ENCODE results near the gene XRN2.
"Not testable (repeated sequence)": the region's sequence is repeated elsewhere in the genome, so short reads cannot be mapped to it uniquely, and the experiment has no call there.

The XRN2 gene

DNA sequence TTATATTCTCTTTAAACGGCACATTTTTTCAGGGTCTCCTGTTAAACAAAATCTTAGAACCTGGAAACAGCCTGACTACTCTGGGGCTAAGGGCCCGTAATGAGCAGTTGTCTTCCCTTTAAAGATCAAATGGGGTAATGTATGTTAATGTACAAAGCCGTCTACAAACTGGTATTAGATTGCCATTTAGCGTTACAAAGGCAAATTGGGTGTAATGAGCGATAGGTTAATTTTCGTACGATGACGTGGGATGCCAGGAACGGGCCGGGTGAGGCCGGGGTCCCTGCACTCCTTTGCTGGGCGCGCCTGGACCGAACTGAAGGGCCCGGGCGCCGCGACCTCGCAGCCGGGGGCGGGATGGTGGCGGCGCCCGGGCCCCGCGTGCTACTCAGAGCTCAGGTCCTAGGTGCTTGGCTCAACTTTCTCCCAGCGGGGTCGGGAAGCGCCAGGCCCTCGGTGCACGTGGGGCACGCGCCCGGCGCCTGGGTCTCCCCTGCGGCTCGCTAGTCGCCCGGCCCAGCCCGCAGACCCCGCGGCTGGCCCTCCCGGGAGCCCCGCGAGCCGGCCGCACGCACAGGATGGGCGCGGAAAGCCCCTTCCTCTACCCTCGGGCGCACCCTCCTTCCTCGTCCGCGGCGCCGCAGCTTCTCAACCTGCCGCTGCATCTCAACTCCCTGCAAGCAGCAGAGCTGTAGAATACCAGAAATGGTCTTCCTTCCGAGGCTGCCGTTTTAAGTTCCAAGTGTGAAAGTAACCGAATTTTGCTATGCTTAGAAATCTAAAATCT, 88.2 kb downstream of the XRN2 start:
- peak; percentile 31 for DNase-seq

DNA sequence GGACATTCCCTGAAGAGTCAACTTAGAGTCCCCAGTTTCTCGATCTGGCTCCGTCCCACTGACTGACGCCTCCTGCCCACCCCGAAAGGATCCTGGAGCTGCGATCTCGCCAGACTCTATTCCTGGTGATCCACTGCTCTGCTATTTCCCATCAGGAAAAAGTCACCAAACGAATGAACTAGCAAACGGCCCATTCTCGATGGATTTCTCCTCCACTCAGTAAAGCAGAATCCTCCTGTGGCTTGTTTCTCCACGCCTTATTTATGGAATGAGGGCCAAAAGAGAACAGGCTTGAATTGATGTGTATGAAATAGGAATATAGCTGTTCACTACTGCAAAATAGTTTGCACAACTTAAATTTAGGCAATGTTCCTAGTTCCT, 88.8 kb downstream of the XRN2 start:
- peak; percentile 29 for DNase-seq

DNA sequence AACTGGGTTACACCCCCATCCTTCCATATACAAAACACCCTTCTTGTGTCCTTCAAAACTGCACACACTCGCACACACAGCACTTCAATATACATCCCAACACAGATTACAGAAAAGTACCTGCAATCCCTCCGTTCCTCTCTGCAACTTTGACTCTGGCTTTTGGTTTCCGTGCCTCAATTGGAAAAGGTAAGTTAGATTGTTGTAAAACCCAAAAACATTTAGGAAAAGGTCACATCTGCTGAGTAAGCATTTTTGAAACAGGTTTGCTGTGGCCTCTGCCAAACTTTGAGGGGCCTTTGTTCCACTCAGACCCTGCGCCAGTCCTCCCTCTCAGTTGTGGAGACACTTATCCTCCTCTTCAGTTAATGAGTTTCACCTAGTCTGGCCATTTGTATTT, 90.0 kb downstream of the XRN2 start:
- peak; percentile 24 for DNase-seq

DNA sequence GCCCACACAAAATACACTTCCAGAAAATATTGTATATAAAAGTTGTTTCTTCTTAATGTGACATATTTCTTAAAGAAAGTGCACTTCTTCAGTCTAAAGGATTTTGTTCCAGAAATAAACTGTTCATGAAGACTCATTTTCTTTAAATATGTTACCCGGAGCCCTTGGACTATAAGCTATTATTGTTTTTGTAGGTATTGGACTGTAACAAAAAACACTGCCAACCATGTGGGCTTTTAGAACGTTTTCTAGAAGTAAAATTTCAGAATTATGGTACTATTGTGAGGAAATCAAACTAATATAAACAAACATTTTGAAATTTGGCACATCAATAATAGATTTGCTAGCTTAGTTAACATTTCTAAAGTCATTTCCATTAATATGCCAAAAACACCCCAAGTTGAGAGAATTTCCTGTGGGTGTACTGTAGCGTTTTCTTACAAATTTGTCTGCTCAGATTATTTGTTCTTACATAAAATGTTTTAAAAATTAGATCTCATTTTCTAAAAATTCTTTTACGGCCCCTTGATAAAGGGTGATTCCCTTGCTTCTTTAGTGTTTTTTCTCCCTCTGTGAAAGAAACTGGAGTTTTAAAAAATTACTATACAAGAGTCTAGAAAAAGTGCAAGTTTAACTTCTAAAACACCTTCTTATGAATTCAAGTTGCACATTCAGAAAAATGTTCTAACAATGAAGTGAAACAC, 90.8 kb downstream of the XRN2 start:
- DNase-seq = no peak

DNA sequence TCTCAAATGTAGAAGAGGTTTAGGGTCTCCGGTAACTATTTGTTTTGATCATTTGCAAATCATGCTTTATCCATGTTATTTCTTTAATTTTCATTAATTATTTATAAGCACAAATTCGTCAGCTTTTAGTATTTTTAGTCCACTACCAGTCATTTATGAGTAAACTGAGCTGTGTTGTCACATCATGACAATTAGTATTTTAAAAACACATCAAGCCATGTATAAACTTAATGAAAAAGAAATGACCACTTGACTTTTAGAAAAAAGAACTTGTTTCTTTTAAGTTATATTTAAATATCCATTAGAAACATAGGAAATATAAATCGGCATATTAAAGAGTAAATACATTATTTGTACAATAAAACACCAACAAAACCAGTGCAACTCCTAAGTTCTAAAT, 91.4 kb downstream of the XRN2 start:
- DNase-seq = no peak

DNA sequence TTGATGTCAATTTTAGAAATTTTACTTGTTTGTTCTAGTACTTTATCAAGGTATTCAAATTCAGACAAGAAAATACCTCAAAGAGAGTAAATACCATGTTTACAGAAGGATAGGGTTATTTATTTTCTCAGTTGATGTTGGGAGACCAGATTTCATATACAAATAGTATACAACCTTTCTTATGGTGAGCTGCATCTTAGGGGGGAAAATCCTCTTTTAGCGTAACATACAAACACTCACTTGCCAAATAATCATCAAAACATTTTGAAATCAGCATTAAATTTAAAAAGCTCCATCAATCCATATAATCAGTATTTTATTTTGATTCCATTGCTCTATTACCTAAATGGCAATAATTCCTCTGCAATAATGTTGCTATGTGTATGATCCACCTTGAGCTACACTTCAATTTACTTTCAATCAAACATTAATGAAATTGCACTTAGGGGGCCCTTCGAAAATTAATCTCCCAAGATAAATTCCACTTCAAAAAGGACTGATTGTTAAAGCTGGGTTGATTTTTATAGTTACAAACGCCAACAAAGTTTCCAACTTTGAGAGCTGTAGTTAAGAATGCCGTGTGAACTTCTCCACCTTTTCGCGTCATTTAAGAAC, 92.0 kb downstream of the XRN2 start:
- no peak for DNase-seq

DNA sequence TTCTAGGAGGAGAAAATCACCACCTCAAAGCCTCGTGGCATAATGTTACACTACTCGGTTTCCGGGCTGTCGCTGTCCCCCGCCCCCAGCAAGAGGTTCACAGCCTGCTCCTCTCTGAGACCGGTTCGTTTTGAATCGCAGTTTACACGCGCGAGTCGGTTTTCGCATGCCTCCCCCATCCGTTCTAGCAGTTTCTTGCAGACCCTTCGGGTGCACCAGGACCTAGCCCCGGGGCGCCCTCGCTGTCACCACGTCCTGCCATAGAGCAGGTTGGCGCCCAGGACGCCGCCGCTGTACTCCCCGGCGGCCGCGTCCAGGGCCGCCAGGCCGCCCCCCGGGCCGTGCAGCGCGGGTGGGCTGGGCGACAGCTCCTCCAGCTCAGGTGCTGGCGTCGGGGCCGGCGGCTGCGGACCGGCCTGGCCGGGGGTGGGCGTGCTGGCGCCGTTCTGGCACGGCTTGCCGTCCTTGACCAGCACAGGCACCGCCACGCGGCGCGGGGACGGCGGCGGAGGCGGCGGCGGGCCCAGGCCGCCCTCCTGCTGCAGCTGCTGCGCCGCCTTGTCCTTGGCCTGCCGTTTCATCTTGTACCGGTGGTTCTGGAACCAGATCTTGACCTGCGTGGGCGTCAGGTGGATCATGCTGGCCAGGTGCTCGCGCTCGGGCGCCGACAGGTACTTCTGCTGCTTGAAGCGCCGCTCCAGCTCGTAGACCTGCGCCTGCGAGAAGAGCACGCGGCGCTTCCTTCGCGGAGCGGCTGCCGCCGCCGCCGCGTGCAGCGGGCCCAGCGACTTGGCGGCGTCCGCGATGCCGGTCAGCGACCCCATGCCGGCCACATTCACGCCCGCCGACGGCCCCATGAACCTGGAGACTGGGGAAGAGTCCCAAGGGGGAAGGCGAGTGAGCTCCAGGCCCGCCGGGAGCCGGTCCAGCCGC, 92.8 kb downstream of the XRN2 start:
- peak; percentile 61 for DNase-seq

DNA sequence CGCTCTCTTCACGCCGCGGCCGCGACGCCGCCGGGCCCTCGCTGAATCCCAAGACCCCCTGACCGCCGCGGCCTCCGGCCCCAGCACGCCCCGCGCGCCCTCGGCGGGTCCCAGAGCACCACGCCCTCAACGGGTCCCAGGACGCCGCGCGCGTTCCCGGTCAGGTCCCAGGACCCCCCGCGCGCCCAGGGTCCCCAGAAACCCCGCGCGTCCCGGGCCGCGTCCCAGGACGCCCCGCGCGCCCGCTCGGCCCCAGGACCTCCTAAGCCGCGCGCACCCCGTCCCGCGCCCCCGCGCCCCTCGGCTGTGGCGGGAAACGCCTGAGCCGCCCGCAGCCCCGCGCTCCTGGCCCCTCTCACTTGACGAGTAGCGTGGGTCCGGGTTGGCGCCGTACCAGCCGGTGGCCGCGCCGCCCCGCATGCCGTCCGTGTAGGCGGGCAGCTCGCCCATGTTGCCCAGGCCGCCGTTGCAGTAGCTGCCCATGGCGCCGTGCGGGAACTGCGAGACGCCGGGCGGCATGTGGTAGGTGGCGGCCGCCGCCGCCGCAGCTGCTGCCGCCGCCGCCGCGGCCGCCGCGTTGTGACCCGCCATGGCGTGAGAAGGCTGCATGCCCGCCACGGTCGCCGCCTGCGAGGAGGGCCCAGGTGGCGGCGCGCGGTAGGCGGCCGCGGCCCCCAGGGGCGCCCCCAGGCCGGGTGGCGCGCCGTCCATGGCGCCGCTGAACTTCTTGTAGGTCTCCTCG, 93.6 kb downstream of the XRN2 start:
- peak; percentile 50 for DNase-seq

DNA sequence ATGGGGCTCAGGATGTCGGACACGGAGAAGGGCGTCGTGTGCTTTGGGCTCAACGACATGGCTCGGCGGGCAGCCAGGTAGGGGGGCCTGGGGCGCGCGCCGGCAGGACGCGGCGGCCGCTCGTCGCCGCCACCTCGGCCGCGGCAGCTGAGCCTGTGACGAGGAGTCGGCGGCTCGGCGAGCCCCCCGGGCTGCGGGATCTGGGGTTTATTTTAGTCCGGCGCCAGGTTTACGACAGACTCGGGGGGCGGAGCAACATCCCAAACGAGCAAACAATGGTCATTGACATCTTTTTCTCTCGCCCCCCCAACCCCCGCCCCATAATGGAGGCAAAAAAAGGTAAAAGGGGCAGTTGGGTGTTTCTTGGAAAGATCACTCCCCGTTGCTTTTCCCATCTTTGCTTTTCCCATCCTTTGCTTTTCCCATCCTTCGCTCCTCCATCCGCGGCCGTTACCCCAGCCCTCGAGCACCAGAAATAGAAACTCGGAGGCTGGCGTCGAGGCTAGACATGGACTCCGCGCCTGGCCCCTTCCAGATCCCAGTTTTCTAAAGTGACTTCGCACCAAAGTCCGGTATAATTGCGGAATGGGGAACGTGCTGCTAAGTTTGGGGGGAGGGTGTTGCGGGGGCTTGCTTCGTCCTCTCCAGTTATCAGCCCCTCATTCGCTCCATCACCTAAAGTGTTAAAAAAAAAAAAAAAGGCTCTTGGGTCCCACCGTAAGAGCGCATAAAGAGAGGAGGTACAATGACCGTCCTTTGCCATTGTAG, 94.4 kb downstream of the XRN2 start, which contains the start of gene NKX2-4:
TSS of gene NKX2-4 (minus strand) at position 186 of the 768 bp plus-strand sequence. CDS start at position 59, 127 bp downstream.
- DNase-seq = peak; percentile 50

DNA sequence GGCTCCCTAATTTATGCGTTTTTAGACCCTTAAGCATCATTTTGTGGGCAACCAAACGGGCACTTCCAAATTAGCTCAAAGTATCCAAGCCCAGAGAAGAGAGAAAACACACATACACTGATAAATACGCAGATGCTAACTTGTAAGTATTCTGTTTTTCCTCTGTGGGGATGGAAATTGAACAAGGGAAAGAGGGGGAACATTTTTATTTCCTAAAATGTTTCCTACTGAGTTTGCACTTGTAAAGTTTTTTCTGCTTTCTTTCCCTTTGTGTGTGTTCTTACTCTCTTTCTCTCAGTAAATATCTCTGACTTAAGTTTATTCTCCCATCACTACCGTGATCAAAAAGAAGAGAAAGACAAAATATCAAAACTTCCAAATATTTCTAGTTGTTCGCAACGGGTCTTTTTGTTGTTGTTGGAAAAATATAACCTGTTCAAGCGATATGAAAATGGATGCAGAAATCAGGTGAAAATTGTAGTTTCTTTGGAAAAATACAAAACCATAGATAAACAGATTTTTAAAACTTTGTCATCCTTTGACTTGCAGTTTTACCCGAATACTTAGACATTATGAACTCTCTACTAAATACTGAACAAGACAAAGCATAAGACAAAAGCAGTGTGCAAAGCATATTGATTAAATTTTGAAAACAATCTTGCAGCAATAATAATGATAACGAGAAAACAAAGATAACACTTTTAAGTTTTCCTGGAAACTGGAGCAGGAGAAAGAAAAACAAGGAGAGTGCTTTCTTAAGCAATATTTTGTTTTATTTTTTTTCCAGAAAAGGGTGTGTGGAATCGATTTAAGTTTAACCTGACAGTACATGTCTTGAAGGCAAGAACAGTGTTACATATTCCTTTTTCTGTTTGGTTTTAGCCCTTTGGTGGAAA, 95.2 kb downstream of the XRN2 start:
- no peak for DNase-seq

DNA sequence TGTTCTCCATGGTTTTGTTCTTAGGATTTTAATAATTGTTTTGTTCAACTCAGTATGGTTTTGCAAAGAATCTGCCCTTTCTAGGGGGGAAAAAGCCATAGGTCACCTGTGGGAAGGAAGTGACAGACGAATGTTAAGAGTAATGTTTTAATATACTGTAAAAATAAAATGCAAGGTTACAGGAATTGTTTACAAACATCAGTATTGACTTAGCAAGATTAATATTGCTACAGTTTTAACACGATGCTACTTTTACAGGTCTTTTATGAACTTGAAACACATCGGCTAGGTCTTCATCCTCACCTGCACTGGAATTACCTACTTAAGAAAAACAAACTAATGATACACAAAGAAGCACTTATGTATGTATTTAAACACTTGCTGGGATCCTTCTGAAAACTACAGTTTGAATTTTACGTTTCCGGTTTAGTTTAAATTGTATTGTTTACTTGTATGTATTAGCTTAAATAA, 95.9 kb downstream of the XRN2 start:
- DNase-seq = no peak

DNA sequence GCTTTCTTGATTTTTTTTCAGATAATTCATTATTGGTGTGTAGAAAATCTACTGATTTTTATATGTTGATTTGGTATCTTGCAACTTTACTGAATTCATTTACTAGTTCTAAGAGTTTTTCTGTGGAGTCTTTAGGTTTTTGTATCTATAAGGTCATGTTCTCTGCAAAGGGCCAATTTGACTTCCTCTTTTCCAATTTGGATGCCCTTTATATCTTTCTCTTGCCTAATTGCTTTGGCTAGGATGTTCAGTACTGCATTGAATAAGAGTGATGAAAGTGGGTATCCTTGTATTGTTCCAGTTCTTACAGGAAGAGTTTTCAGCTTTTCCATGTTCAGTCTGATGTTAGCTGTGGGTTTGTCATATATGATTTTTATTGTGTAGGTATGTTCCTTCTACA, 108.6 kb downstream of the XRN2 start:
- DNase-seq = no peak

DNA sequence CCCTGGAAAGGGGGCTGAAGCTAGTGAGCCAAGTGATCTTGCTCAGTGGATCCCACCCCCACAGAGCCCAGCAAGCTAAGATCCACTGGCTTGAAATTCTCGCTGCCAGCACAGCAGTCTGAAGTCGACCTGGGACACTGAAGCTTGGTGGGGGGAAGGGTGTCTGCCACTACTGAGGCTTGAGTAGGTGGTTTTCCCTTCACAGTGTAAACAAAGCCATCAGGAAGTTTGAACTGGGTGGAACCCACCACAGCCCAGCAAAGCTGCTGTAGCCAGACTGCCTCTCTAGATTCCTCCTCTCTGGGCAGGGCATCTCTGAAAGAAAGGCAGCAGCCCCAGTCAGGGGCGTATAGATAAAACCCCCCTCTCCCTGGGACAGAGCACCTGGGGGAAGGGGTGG, 110.9 kb downstream of the XRN2 start:
- not testable (repeated sequence) for DNase-seq

DNA sequence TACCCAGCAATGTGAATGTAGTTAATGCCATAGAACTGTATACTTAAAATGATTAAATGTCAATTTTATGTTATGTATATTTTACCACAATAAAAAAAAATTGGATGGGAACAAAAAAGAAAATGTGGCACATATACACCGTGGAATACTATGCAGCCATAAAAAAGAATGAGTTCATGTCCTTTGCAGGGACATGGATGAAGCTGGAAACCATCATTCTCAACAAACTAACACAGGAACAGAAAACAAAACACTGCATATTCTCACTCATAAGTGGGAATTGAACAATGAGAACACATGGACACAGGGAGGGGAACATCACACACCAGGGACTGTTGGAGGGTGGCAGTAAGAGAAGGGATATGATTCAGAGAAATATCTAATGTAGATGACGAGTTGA, 116.0 kb downstream of the XRN2 start:
- not testable (repeated sequence) for DNase-seq

DNA sequence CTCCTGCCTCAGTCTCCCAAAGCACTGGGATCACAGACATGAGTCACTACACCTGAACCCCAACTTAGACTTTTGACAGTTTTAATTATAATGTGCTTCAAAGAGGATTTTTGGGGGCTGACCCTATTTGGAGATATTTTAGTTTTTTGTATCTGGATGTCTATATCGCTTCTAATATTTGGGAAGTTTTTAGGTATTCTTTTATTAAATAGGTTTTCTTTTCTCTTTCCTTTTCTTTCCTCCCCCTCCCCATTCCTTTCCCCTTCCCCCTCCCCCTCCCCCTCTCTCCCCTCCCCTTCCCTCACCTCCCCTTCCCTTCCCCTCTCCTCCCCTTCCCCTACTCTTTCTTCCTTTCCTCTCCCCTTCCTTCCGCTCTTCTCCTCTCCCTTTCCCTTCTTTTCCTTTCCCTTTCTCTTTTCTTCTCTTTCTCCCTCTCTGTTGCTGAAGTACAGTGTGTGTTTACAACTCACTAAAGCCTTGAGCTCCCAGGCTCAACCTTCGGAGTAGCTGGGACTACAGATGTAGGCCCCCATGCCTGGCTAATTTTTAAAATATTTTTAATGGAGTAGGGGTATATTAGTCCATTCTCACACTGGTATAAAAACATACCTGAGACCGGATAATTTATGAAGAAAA, 118.6 kb downstream of the XRN2 start:
- DNase-seq = no peak

DNA sequence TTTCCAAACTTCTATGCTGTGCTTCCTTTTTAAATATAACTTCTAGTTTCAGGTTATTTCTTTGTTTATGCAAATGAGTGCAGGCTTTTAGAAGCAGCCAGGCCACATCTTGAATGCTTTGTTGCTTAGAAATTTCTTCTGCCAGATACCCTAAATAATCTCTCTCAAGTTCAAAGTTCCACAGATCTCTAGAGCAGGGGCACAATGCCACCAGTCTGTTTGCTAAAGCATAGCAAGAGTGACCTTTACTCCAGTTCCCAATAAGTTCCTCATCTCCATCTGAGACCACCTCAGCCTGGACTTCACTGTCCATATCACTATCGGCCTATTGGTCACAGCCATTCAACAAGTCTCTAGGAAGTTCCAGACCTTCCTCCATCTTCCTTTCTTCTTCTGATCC, 120.6 kb downstream of the XRN2 start:
- not testable (repeated sequence) for DNase-seq

DNA sequence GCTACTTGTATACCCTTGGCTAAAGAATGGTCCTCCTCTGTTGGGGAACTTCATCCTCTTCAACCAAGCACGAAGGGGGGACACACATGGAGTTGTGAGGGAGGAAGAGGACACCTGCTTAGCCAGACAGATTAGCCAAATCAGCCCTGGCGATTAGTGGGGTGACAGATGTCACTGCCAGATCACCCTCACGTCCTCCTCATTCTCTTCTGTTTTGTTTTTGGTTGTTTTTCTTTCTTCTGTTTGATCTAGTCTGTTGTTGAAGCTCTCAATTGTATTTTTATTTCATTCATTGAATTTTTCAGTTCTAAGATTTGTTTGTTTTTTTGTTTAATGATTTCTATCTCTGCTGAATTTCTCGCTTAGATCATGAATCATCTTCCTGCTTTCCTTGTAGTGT, 121.7 kb downstream of the XRN2 start:
- DNase-seq = peak; percentile 41

DNA sequence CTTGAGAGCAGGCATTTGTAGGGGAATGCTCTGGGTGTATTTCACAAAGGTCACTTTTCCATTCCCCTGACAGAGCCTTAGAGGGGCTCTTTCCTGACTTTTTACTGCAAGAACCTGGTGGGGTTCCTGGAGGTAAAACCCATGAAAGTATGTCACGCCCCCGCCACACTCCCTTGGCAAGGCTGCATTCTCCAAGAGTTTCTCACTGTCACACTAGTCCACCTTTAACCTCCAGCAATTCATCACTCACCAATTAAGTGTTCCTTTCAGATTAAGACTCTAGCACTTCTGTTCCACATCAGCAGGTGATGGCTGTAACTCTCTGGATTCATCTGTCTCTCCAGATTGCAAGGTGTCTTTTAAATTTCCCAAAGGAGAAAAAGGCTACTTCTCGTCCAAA, 126.9 kb downstream of the XRN2 start:
- DNase-seq = no peak

DNA sequence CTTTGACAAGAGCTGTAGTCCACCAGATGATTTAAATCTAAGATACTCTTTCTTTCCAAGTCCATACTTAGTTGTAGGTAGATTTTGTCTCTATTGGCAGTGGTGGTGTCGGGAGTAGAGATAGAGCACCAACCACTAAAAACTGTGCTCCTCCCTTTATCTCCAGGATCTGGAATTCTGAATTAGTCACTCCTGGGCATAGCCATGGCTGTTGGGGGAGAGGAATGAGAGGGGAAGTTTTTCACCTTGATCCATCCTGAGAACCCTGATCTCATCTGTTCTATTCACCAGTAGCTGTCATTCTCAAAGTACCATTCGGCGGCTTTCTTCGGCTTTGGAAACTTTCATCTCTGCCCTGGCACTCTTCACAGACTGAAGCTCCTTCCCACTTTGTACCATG, 129.8 kb downstream of the XRN2 start:
- DNase-seq = no peak
